Measurements from ENCODE around the gene ING2. TPM values are rescaled to one million over a fixed set of nuclear protein-coding genes. Genes with fewer than 3 reads are reported as not detected.

Gene ING2
- total RNA-seq, 3 donors from 2014 or later, result 7.9 to 23.0 (median 13.8) TPM

- Histone ChIP-seq H3K27me3 (no peaks in the 10 kb centered on the region), H3K4me1 (no peaks in the 10 kb centered on the region), H3K4me3 (no peak overlapping the region), H3K27ac (no peak overlapping the region), H3K9me3 (no peaks in the 10 kb centered on the region), H3K36me3 (no peaks in the 10 kb centered on the region)
- intact Hi-C loops (cut with DNase I; ENCODE audit: low total_unique reads), result no loop called here
- TF ChIP-seq POLR2AphosphoS5 (IDR thresholded peaks at IDR 0.05) (no peak), POLR2A (IDR thresholded peaks at IDR 0.05) (no peak)
- TF ChIP-seq, protein P1, sequence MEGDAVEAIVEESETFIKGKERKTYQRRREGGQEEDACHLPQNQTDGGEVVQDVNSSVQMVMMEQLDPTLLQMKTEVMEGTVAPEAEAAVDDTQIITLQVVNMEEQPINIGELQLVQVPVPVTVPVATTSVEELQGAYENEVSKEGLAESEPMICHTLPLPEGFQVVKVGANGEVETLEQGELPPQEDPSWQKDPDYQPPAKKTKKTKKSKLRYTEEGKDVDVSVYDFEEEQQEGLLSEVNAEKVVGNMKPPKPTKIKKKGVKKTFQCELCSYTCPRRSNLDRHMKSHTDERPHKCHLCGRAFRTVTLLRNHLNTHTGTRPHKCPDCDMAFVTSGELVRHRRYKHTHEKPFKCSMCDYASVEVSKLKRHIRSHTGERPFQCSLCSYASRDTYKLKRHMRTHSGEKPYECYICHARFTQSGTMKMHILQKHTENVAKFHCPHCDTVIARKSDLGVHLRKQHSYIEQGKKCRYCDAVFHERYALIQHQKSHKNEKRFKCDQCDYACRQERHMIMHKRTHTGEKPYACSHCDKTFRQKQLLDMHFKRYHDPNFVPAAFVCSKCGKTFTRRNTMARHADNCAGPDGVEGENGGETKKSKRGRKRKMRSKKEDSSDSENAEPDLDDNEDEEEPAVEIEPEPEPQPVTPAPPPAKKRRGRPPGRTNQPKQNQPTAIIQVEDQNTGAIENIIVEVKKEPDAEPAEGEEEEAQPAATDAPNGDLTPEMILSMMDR (IDR thresholded peaks at IDR 0.05), result no peak
- no peak for DNase-seq (ENCODE audit: low spot score in 2 of 2)
Observed at GRCh38 chr4:183467246-183467645, 37.6 kb upstream of the ING2 start.

- no peak overlapping the region for H3K27ac ChIP-seq
- intact Hi-C loops (cut with DNase I; ENCODE audit: low total_unique reads), result no loop called here
- H3K4me1 ChIP-seq, result no peaks in the 10 kb centered on the region
- H3K4me3 ChIP-seq, result no peak overlapping the region
- no peaks in the 10 kb centered on the region for H3K27me3 ChIP-seq
- no peaks in the 10 kb centered on the region for H3K36me3 ChIP-seq
- no peak for DNase-seq (ENCODE audit: low spot score in 2 of 2)
- H3K9me3 ChIP-seq, result no peaks in the 10 kb centered on the region
- TF ChIP-seq, protein P1 (IDR thresholded peaks at IDR 0.05), result no peak
- TF ChIP-seq POLR2AphosphoS5 (IDR thresholded peaks at IDR 0.05), result no peak
- no peak for TF ChIP-seq POLR2A (IDR thresholded peaks at IDR 0.05)
Observed at GRCh38 chr4:183468210-183469095, 36.4 kb upstream of the ING2 start.

GRCh38 chr4:183469285-183469684 is 35.6 kb upstream of the ING2 start:
- no peak overlapping the region for H3K4me3 ChIP-seq
- peak overlapping the region in 1 of 2 donors; percentile 27 for H3K27ac ChIP-seq
- no peak for DNase-seq (ENCODE audit: low spot score in 2 of 2)
- no peaks in the 10 kb centered on the region for H3K36me3 ChIP-seq
- H3K4me1 ChIP-seq, result no peaks in the 10 kb centered on the region
- no peaks in the 10 kb centered on the region for H3K9me3 ChIP-seq
- no peak for TF ChIP-seq POLR2A (IDR thresholded peaks at IDR 0.05)
- intact Hi-C loops (cut with DNase I; ENCODE audit: low total_unique reads), result no loop called here
- H3K27me3 ChIP-seq, result no peaks in the 10 kb centered on the region

DNA sequence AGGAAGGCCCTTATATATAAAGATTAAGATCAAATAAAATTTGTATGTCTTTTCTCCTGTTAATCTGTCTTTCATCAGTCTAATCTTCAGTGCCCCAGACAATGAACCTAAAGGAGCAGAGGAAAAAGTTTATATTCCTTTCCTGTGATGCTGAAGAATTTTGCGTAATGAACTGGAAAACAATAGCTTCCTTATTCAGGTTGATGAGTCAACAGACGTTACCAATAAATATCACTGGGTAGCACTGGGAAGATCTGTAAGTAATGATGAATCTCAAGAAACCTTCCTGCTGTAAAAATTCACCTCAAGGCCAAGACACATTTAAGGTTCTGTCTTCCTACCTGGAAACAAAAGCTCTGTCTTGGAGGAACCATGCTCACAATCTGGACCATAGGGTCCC is 34.9 kb upstream of the ING2 start:
- H3K9me3 ChIP-seq, result no peaks in the 10 kb centered on the region
- intact Hi-C loops (cut with DNase I; ENCODE audit: low total_unique reads), result no loop called here
- no peak for TF ChIP-seq POLR2A (IDR thresholded peaks at IDR 0.05)
- no peak for TF ChIP-seq POLR2AphosphoS5 (IDR thresholded peaks at IDR 0.05)
- TF ChIP-seq, protein P1 (IDR thresholded peaks at IDR 0.05), result no peak
- H3K4me1 ChIP-seq, result no peaks in the 10 kb centered on the region
- no peaks in the 10 kb centered on the region for H3K27me3 ChIP-seq
- no peak overlapping the region for H3K4me3 ChIP-seq
- no peak for DNase-seq (ENCODE audit: low spot score in 2 of 2)
- no peaks in the 10 kb centered on the region for H3K36me3 ChIP-seq
- H3K27ac ChIP-seq, result peak overlapping the region in 1 of 2 donors; percentile 27

- no peaks in the 10 kb centered on the region for H3K4me1 ChIP-seq
- intact Hi-C loops (cut with DNase I; ENCODE audit: low total_unique reads), result no loop called here
- no peak for DNase-seq (ENCODE audit: low spot score in 2 of 2)
- H3K4me3 ChIP-seq, result no peak overlapping the region
- TF ChIP-seq, protein P1 (IDR thresholded peaks at IDR 0.05), result no peak
- no peak for TF ChIP-seq POLR2A (IDR thresholded peaks at IDR 0.05)
- TF ChIP-seq POLR2AphosphoS5 (IDR thresholded peaks at IDR 0.05), result no peak
- no peaks in the 10 kb centered on the region for H3K36me3 ChIP-seq
- H3K9me3 ChIP-seq, result no peaks in the 10 kb centered on the region
- H3K27ac ChIP-seq, result no peak overlapping the region
- H3K27me3 ChIP-seq, result no peaks in the 10 kb centered on the region
Observed at GRCh38 chr4:183470821-183471220, 34.0 kb upstream of the ING2 start.

Measured in breast epithelium (tissue), 4 donors.